Urothelium cell line (cell line): ENCODE measurements around the gene ST8SIA2.

Experiments used
- DNase-seq: peaks from one replicate; pipeline ENCODE4 v3.0.0; 2011; ENCODE audit warnings: low spot score, mixed read lengths
- FAIRE-seq: peaks from 2 replicates; lab custom pipeline; 2011; peaks lifted over from hg19 to GRCh38; lab: Jason Lieb, UNC

ST8SIA2 gene

DNA sequence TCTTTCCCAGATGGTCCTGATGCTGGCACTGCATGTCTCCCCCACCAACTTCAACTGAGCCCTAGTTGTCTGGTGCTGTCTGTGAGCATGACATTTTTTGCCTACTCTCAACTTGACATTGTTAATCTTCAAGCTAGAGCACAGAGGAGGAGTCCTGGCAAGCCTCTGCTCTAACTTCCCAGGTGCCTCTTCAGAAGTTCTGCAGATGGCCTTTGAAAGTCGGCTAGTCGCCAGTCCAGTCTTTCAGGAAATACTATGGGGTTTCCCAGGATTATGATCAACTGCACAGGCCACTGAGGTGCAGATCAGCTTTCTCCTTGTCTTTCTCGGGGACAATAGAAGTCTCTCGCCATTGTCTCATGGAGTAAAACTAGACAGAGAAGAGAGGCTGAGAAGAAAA is 86.7 kb downstream of the ST8SIA2 start:
- DNase-seq (no peak), FAIRE-seq (no peak)

DNA sequence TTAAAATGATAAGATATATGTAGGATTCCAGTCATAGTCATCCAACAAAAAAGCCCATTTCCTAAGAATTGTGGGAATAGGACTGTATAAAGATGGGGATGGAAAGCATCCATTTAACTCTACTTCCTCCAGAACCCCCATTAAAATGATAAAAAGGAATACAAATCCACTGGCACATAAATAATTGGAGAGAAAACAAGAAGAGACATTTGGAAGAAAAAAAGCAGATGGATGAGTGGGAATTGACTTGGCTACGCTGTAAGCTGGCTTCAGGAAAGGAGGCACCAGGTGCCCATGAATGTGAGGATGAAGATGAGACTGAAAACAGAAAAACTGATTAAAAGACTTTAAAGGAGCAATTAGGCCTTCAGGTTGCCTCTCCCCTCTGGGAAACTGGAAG is 91.8 kb downstream of the ST8SIA2 start:
- no peak for DNase-seq
- FAIRE-seq = no peak

DNA sequence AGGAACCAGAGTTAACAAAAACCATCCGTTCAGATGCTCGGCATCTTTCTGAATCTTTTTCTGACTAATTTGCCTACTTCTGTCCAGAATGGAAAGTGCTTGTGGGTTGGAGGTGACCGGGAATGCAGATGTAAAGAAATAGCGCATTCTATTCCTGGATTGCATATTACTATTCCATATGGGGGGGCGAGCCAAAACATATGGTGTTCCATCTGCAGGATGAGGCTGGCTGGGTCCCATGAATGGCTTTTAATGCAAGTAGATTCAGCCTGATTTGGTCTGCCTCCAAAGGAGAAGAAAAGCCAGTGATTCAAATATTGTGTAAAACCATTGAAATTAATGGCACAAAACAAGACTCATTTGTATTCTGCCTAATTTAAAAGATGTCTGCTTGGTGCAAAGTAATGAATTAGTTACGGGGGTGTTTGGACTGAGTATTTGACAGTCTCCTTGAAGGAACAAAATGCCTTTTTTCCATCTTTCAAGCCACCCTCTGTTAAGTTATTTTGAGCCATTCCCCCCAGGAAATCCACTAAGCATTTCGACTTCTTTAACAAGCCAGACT is 99.0 kb downstream of the ST8SIA2 start:
- DNase-seq (no peak), FAIRE-seq (no peak)

DNA sequence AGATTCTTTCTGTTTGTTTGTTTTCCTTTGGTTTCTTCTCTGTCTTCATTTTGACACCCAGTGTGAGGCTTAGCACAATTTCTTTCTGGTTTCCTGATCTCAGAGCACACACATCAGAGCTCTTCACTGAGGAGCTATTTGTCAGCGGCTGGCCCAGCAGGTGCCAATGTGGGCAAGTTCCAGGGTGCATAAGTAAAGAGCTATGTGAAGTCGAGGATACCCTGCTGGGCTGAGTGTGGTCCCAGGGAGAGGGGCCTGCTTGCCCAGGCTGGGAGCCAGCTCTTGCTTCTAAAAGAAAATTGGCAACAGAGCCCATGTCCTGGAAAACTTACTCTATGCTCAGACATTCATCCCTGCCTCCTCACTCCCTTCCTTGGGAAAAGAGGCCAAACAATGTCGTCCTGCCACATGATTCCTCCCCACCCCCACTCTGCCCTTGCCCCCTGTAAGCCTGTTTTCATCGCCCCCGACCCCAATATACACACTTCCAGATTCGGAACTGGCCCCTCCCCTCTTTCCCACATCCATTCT is 101.2 kb downstream of the ST8SIA2 start:
- FAIRE-seq (no peak), DNase-seq (no peak)

DNA sequence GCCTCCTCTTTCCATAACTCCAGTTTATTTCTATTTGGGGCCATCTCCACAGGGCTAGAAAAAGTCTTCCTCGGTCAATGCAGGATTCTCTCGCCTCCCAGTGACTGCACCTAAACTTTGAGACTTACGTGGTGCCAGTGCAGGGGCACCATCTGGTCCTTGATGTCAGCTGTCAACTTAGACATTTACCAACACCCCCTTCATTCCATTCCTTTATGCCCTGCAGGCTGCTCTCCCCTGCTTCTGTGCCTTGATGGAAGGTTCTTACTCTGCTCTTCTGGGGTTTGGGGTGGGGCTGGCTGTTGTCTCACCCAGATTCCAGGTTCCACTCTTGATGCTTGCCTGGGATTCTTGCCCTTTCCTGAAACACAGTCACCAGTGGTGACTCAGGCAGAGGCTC is 101.8 kb downstream of the ST8SIA2 start:
- FAIRE-seq (no peak), DNase-seq (no peak)

DNA sequence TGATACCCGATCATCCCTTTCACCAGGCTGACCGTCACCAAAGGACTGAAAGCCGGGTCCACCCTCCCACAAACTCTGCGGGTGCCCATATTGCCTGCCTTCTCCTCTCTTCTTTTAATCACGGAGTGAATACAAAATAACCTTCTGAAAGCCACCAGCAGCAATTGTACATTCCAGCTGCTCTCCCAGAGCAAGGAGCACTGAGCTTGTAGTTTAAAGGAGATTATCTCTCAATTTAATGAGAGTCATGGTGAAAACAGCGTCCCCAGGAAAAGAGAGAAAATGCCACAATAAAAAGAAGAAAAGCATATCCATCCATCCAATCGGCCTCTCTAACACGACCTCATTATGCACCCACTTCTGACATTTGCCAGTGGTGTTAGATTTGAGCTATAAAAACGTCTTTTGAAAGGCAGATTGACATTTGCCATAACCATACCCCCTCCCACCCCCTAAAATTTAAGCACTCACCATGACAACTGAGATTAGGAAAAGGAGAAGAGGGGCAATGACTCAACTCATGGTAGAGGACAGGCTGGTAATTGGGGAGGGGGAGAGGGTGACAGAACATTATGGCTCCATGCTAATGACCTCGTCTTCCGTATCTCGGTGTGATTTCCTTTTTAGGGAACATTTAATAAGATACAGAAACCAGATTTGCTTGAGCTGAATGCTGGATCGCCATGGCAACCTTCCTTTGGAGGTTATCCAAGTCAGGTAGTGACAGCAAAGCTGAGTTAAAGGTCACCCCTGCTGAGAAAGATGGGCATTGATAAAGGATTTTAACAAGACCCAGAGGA is 106.2 kb downstream of the ST8SIA2 start:
- FAIRE-seq (no peak), DNase-seq (no peak)

DNA sequence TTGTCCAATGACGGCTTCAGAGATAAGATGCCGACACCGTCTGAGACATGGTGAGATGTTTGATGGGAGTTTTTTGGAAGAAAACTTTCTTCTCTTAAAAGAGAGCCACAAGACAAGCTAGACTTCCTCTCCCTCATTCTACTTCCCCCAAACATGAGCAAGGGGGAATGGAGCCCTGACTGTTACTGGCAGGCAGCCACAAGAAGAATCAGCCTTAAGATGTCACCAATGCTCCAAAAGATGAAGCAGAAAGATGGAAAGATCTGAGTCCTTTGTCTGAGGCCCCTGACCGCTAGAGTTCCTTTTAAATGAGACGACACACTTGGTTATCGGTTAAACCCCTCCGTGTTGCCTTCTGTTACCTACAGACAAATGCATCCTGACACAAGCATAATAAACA is 108.7 kb downstream of the ST8SIA2 start:
- FAIRE-seq (no peak), DNase-seq (no peak)

DNA sequence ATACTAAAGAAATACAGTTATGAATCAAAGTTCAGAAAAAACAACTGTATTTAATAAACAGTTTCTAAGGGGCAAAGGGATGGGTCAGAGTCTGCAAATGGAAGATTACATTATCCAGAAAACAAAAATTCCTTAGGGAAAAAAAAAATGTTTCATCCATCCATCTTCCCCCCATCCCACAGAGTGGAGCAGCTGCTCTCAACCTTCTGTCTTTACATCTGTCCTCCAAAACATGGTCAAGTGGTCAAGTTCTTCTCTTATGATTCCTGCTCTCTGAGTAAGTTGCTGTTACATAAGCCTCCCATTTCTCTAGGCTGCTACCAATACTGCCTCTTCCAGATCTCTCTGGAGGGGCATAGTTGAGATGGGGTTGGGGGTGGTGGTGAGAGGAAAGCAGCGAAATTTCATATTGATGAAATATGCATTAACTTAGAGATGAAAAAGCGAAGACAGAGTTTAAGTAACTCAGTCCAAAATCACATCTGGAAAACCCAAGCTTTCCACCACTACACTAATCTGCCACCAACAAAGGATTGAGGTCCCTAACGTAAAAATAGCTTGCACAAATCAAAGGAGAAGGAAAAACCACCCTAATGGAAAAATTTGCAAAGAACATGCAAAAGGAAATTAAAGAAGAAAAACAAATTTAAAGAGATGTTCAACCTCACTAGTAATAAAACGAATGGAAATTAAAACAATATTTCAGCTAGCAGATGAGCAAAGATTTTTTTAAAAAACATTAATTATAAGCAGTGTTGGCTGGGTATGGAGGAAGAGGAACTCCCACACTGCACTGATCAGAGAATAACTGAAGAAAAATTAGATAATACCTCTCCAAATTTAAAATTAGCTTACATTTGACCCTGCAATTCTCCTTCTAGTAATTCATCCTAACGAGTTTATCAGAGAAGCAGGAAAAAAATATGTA is 109.5 kb downstream of the ST8SIA2 start:
- DNase-seq (no peak), FAIRE-seq (no peak)

DNA sequence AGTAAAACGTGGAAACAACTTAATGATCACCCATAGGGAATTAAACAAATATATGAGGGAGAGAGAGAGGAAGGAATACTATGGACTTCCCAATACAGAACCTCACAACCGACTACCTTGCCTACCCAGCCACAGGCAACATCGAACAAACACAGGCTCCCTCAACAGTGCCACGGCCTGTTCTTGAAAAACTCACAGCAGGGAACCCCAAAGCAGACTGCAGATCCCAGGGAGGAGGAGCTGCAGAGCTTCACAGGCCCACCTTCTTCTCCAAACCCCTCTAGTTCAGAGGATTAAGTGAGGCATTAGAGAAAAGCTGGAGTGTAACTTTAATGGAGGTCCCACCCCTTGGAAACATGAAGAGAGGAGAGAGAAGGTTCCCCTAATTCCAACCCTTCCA is 110.2 kb downstream of the ST8SIA2 start:
- DNase-seq (no peak), FAIRE-seq (no peak)

DNA sequence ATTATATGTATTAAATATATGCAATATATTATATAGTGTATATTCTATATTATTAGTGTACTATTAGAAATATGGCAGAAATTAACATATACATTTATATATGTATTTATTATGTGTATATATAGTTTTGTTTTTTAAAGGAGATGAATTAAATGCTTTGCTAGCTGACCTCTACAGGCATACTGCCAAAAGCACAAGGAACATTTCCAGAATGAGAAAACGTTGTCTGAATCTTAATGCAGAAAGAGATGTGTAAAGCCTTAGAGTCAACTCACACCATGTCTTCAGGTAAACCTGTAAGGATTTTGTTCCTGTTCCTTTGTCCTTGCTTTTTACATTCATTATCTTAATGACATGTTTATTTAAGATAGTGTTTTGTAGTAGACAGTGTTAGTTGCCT is 111.9 kb downstream of the ST8SIA2 start:
- FAIRE-seq (no peak), DNase-seq (no peak)

DNA sequence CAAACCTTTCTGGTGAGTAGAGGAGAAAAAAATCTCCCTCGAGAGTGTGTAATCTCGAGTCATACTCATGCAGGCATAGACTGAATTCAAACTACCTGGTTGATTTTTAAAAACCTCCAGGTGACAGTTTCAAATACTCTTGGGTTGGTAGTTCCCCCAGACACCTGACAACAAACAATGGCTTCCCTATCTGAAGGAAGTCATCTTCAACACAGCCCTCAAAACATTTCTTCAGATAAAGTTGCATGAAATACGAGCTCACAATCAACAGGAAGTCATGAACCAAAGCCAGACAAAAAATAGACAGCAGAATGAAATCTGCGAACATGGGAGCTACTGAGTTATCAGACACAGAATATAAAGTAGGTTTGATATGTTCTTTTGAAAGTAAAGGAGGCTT is 112.8 kb downstream of the ST8SIA2 start:
- DNase-seq = no peak
- no peak for FAIRE-seq

DNA sequence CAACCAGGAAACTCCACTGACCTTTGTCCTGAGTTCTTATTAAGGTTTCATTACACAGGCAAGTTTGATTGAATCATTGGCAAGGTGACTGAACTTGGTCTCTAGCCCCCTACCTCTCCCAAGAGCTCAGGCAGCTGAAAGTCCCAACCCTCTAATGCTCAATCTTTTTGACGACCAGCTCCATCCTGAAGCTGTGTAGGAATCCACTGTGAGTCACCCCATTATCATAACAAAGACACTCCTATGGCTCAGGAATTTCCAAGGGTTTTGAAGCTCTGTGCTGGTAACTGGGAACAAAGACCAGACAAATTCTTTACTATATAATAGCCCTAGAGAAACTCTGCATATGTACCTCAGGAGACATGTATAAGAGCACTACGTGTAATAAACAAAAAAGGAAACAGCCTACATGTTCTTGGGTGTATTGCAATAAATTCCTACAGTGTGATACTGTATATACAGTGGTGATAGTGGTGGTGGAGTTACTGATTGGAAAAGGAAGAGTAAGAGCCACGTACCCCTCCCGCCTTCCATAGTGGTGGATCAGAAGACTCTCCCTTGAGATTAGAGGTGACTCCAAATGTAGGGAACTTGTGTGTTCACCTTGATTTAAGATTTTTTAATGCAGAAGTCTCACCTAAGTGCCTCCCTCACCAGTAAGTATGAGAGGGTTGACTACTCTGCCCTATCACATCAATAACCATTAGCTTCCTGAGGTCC is 116.6 kb downstream of the ST8SIA2 start:
- no peak for FAIRE-seq

More for the DNA sequence above, 116.6 kb downstream of the ST8SIA2 start:
- no peak for DNase-seq
